Measurements from ENCODE around the gene JPH2.

- TF ChIP-seq CTCF (IDR thresholded peaks at IDR 0.05) (no peak), POLR2A (IDR thresholded peaks at IDR 0.05) (no peak)
Observed at GRCh38 chr20:44099832-44100231, 87.2 kb downstream of the JPH2 start.
